Upper lobe of left lung (tissue), 6 donors: ENCODE results near the gene CNOT10. TPM values are rescaled to one million over a fixed set of nuclear protein-coding genes. Genes with fewer than 3 reads are reported as not detected.

Source experiments
- ATAC-seq, 2 donors: fragments of 200-7000 bp; cut with Tn5 transposase; one replicate each; pipeline ENCODE4 v1.9.1; 2022; ENCODE audit warnings: mild to moderate bottlenecking in 2 of 2, moderate library complexity in 2 of 2; ENCODE audit not compliant: low FRiP score in 2 of 2
- DNase-seq, 2 donors: peaks; one replicate each; pipeline ENCODE4 v3.0.0-alpha.2; 2019 to 2020
- H3K27ac ChIP-seq, 4 donors: fragments of 200-600 bp; sonication (generic); one replicate each; pipeline ENCODE4 v1.5.1; 2016 to 2019
- H3K27me3 ChIP-seq, 4 donors: fragments of 200-600 bp; sonication (generic); one replicate each; pipeline ENCODE4 v1.5.1; 2017 to 2019
- H3K36me3 ChIP-seq, 4 donors: fragments of 200-600 bp; sonication (generic); one replicate each; pipeline ENCODE4 v1.5.1; 2016 to 2019
- H3K4me1 ChIP-seq, 4 donors: fragments of 200-600 bp; sonication (generic); one replicate each; pipeline ENCODE4 v1.5.1; 2018 to 2019
- H3K4me3 ChIP-seq, 4 donors: fragments of 200-600 bp; sonication (generic); one replicate each; pipeline ENCODE4 v1.5.1; 2017 to 2019; ENCODE audit warnings: mild to moderate bottlenecking in 2 of 4, moderate library complexity in 1 of 4
- H3K9me3 ChIP-seq, 4 donors: fragments of 200-600 bp; sonication (generic); one replicate each; pipeline ENCODE4 v1.5.1; 2018 to 2019
- EP300 ChIP-seq, 4 donors: sonication (generic); formaldehyde crosslinking; IDR thresholded peaks; one replicate each; pipeline ENCODE4 v1.5.1; 2017; ENCODE audit warnings: antibody characterized with exemption in 4 of 4, control low read depth in 2 of 4
- POLR2A ChIP-seq, 4 donors: fragments of 450-650 bp; IDR thresholded peaks; one replicate each; pipeline ENCODE4 v1.5.1; 2016 to 2017; ENCODE audit warnings: antibody characterized with exemption in 4 of 4, mild to moderate bottlenecking in 2 of 4
- POLR2AphosphoS5 ChIP-seq, 2 donors: sonication (generic); formaldehyde crosslinking; IDR thresholded peaks; one replicate each; pipeline ENCODE4 v1.5.1; 2017; ENCODE audit warnings: antibody characterized with exemption in 2 of 2
- WGBS, 2 donors: methylation state at CpG; one replicate each; pipeline ENCODE4 v1.1.5; 2017 to 2018; 5-methylcytosine and 5-hydroxymethylcytosine counted together
- total RNA-seq, 6 donors: library from RNA; depleted of rRNA in 4 of 6; stranded (reverse); fragments of >200 nt in 4 of 6; gene quantifications; one replicate each; pipeline versions ENCODE4 v1.1.0 to v1.2.1, GENCODE V29; 2016 to 2021
- TF ChIP-seq, protein P1 (sequence below), 6 experiments: fragments of 450-650 bp in 4 of 6; fragments of 200-600 bp in 2 of 6; sonication (generic) in 2 of 6; IDR thresholded peaks; one replicate each; pipeline ENCODE4 v1.5.1; 2016 to 2019; ENCODE audit warnings: antibody characterized with exemption in 6 of 6
- donor health status: DM: no; HTN: no; CAD: no; lungs with moderate emphysema.
- donor health status: DM: no; HTN: yes; CAD: no; lungs with severe emphysema.

CNOT10 gene
- total RNA-seq, 6 donors from 2014 or later = 19.1 to 47.1 (median 29.6) TPM

DNA sequence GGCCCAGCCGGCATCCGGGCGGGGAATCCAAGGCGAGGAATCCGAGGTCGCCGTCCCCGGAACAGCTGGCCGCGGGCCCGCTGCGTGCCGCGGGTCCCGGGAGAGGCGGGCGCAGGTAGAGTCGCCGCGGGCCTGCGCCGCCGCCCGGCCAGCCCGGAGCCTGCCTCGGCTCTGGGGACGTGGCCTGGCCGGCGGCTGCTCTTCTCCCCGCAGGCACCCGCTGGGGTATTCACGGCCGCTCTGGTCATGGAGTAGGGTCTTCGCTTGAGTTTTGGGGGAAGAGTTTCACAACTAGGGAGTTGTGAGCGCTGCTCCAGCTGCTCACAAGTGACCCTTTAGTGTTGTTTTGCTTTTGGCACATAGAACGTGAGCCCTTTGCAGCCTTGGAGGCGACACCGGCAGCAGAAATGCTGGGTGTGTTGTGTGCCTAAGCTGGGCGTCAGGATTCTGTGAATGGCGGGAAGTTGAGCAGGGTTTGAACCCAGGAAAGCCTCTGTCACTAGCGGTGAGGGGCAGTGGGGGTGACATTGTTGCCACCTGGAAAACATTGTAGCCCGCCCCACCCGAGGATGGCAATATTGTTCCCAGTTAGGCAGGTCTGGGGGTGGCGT, 136.8 kb downstream of the CNOT10 start:
- TF ChIP-seq EP300 (IDR thresholded peaks at IDR 0.05) = no peak
- TF ChIP-seq, protein P1, sequence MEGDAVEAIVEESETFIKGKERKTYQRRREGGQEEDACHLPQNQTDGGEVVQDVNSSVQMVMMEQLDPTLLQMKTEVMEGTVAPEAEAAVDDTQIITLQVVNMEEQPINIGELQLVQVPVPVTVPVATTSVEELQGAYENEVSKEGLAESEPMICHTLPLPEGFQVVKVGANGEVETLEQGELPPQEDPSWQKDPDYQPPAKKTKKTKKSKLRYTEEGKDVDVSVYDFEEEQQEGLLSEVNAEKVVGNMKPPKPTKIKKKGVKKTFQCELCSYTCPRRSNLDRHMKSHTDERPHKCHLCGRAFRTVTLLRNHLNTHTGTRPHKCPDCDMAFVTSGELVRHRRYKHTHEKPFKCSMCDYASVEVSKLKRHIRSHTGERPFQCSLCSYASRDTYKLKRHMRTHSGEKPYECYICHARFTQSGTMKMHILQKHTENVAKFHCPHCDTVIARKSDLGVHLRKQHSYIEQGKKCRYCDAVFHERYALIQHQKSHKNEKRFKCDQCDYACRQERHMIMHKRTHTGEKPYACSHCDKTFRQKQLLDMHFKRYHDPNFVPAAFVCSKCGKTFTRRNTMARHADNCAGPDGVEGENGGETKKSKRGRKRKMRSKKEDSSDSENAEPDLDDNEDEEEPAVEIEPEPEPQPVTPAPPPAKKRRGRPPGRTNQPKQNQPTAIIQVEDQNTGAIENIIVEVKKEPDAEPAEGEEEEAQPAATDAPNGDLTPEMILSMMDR (IDR thresholded peaks at IDR 0.05) = no peak
- TF ChIP-seq POLR2A (IDR thresholded peaks at IDR 0.05) = peak in 1 of 4 donors; percentile 27
- DNase-seq (peak; percentile 26 to 88), ATAC-seq (no peak)
- H3K4me1 ChIP-seq = peaks cover 12 to 39% (median 17%) of the 10 kb centered on the region in 4 donors
- no peaks in the 10 kb centered on the region for H3K9me3 ChIP-seq
- H3K27me3 ChIP-seq = peaks cover 0 to 24% (median 12%) of the 10 kb centered on the region in 4 donors
- peak overlapping the region; percentile 36 to 79 (median 67) for H3K27ac ChIP-seq
- WGBS, 2 donors = 25 to 43% methylated on average over 39 to 44 of the region's 44 CpGs
- H3K4me3 ChIP-seq = peak overlapping the region in 3 of 4 donors; percentile 17 to 33 (median 29)
- H3K36me3 ChIP-seq = no peaks in the 10 kb centered on the region

DNA sequence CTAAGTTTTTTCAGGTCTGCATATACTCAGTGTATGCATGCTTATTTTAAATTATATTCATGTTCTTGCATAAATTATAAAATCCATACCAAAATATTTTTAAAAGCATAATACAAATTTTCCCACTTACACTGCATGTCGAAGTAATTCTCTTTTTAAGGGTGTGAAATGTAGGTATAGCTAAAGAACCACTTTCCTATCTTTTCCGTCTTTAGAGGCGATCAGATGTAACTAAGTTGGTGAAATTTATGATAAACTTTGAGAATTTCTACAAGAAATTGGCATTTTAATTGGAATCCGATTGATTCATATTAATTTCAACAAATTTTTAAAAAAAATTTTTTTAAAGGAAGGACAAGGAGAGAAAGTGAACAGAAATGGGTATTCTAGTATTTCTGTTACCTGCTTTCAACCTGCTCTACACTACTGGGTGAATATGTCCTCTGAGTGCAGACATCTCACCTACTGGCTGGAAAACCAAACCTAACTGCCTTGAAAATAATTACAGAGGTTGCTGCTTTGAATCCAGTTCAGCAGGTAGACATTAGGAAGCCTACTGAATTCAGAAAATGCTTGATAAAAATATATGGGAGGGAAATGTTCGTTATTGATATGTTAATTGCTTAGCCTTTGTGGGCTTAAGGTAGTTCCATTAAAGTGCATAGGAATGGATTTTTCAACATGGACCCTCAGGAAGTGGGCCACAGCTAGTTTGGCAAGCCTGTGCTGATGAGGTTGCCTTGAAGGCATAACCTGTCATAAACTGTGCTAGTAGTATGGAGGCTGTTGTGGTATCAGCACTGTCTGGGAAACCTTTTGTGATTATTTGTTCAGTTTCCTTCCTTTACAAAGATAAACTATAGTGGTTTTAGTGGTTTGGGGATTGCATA, 137.9 kb downstream of the CNOT10 start:
- Histone ChIP-seq H3K36me3 (no peaks in the 10 kb centered on the region), H3K4me3 (no peak overlapping the region), H3K4me1 (peaks cover 2 to 29% (median 8%) of the 10 kb centered on the region in 4 donors), H3K9me3 (no peaks in the 10 kb centered on the region), H3K27me3 (peaks cover 0 to 13% (median 7%) of the 10 kb centered on the region in 4 donors), H3K27ac (no peak overlapping the region)
- no peak for ATAC-seq
- no peak for DNase-seq
- 86 to 88% methylated on average over 5 of the region's 5 CpGs for WGBS, 2 donors
- TF ChIP-seq EP300 (IDR thresholded peaks at IDR 0.05) = no peak
- TF ChIP-seq POLR2AphosphoS5 (IDR thresholded peaks at IDR 0.05) = no peak
- TF ChIP-seq, protein P1 (IDR thresholded peaks at IDR 0.05) = no peak
- no peak for TF ChIP-seq POLR2A (IDR thresholded peaks at IDR 0.05)

Other genes with a start within 250 kb of the CNOT10 start
- gene CMTM6, start 182.3 kb upstream of the CNOT10 start, total RNA-seq = 10 to 100 TPM; 16.8 to 86.0 (median 61.3) TPM
- gene DYNC1LI1, start 114.3 kb upstream of the CNOT10 start, total RNA-seq = 10 to 100 TPM; 16.8 to 42.0 (median 33.8) TPM
- 1 to 10 TPM; 2.2 to 7.3 (median 3.8) TPM for gene TRIM71, start 132.8 kb downstream of the CNOT10 start, total RNA-seq